Aorta (tissue), 5 donors: Measurements from ENCODE around the gene DENND1A. TPM values are rescaled to one million over a fixed set of nuclear protein-coding genes. Genes with fewer than 3 reads are reported as not detected.

Experiments used
- ATAC-seq: fragments of 200-7000 bp; cut with Tn5 transposase; one replicate; pipeline ENCODE4 v1.9.1; 2022; ENCODE audit warnings: moderate library complexity; ENCODE audit not compliant: low FRiP score
- DNase-seq, 2 donors: peaks; one replicate each; pipeline ENCODE4 v3.0.0-alpha.2; 2020
- H3K27ac ChIP-seq, 2 donors: one replicate each; pipeline ENCODE4 v1.5.1; 2013; ENCODE audit warnings: low read length in 2 of 2, mild to moderate bottlenecking in 2 of 2, moderate library complexity in 2 of 2, control low read depth in 1 of 2, inconsistent platforms in 1 of 2, low read depth in 1 of 2
- H3K27me3 ChIP-seq, 2 donors: one replicate each; pipeline ENCODE4 v1.6.1; 2013; ENCODE audit warnings: control low read depth in 1 of 2, low read length in 1 of 2, mild to moderate bottlenecking in 1 of 2, moderate library complexity in 1 of 2; ENCODE audit not compliant: insufficient read depth in 2 of 2, control insufficient read depth in 1 of 2
- H3K36me3 ChIP-seq, 2 donors: one replicate each; pipeline ENCODE4 v1.6.1; 2013; ENCODE audit warnings: control low read depth in 1 of 2, low read length in 1 of 2, mild to moderate bottlenecking in 1 of 2; ENCODE audit not compliant: insufficient read depth in 2 of 2, control insufficient read depth in 1 of 2
- H3K4me1 ChIP-seq, 2 donors: one replicate each; pipeline ENCODE4 v1.6.1; 2013; ENCODE audit warnings: low read length in 2 of 2, control low read depth in 1 of 2, mild to moderate bottlenecking in 1 of 2, moderate library complexity in 1 of 2; ENCODE audit not compliant: insufficient read depth in 2 of 2, control insufficient read depth in 1 of 2
- H3K4me3 ChIP-seq, 2 donors: one replicate each; pipeline ENCODE4 v1.5.1; 2013; ENCODE audit warnings: low read length in 2 of 2, control low read depth in 1 of 2, mild to moderate bottlenecking in 1 of 2
- H3K9me3 ChIP-seq: one replicate; pipeline ENCODE4 v1.6.1; 2013; ENCODE audit warnings: mild to moderate bottlenecking, low read length; ENCODE audit not compliant: control insufficient read depth
- WGBS, 2 donors: extraction: QIAGEN DNeasy Blood & Tissue Kit; methylation state at CpG; one replicate each; pipeline ENCODE4 v1.1.7; 2013; 5-methylcytosine and 5-hydroxymethylcytosine counted together
- intact Hi-C, 2 donors: fragments of 100-400 bp; cut with DNase I; formaldehyde crosslinking; loops; one replicate each; pipeline versions ENCODE4 v1.14.2 to v1.15.0; 2022
- polyA plus RNA-seq, 2 donors: library from polyadenylated mRNA; stranded (reverse); fragments of 200-250 nt; gene quantifications; one replicate each; pipeline ENCODE4 v1.2.3, GENCODE V29; 2013
- total RNA-seq, 2 donors: library from RNA; stranded (reverse); fragmentation: NEBNext Ultra II Directional; extraction: Animal tissue kit (Norgen Biotek cat#: 25700); gene quantifications; one replicate each; pipeline ENCODE4 v1.2.1, GENCODE V29; 2021
- donor health status: healthy with polysubstance abuse.
- donor health status: Bipolar disorder and iron deficiency.
- donor health status: DM: no; HTN: no; CAD: no.
- donor health status: DM: no; HTN: no; CAD: no.
- donor health status: DM: yes; HTN: yes; CAD: no.

Gene DENND1A
- total and polyA plus RNA-seq, 4 donors = 6.9 to 31.4 (median 15.3) TPM

DNA sequence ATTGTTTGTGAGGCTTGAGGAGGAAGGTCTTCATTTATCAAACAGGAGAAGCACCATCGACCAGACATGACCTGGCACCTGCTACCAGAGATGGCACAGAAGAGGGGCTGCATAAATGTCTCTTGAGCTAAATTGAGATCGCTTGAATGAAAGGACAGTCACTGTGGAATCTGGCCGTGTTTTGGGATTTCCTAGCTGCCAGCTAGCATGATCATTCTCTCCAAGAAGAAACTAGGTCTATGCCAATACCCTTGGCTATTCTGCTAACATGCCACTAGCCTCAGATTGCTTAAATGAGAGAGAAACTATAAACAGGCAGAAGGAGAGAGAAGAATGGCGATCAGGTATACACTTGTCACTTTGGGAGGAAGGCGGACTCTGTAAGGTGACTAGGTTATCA is 324.6 kb downstream of the DENND1A start:
- 81 to 92% methylated on average over 5 of the region's 5 CpGs for WGBS, 2 donors

DNA sequence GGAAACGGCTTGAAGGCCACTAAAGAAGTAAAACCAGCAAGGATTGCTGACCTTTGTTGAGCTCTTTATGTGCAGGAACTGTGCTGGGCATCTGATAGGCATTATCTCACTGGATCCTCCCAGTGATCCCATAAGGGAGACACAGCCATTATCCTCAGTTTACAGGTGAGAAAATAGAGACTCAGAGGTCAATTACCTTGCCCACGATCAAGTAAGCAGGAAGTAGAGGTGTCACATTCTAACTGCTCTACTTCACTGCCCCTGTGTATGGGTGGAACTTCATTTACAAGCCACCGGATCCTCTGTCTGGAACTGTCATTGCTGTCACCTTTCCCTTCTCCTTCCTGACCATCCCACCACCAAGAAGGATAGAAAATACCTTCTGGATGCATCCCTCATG is 325.1 kb downstream of the DENND1A start:
- H3K4me1 ChIP-seq = no peaks in the 10 kb centered on the region

More for the DNA sequence above, 324.6 kb downstream of the DENND1A start:
- intact Hi-C loops = no loop called here
- Histone ChIP-seq H3K36me3 (peaks cover 2 to 4% of the 10 kb centered on the region in 2 donors), H3K9me3 (no peaks in the 10 kb centered on the region), H3K27ac (no peak overlapping the region), H3K27me3 (no peaks in the 10 kb centered on the region), H3K4me1 (no peaks in the 10 kb centered on the region), H3K4me3 (no peak overlapping the region)
- DNase-seq (no peak), ATAC-seq (no peak)

GRCh38 chr9:123601828-123602227 is 328.1 kb downstream of the DENND1A start:
- Histone ChIP-seq H3K36me3 (peaks cover 0 to 3% of the 10 kb centered on the region in 2 donors), H3K27ac (no peak overlapping the region), H3K9me3 (no peaks in the 10 kb centered on the region), H3K4me1 (no peaks in the 10 kb centered on the region), H3K4me3 (no peak overlapping the region), H3K27me3 (no peaks in the 10 kb centered on the region)
- WGBS, 2 donors = 95% methylated on average over 2 of the region's 2 CpGs
- DNase-seq (no peak), ATAC-seq (no peak)
- intact Hi-C loops = no loop called here

More for the DNA sequence above, 325.1 kb downstream of the DENND1A start:
- Histone ChIP-seq H3K36me3 (peaks cover 2 to 4% of the 10 kb centered on the region in 2 donors), H3K9me3 (no peaks in the 10 kb centered on the region), H3K27me3 (no peaks in the 10 kb centered on the region), H3K4me3 (no peak overlapping the region), H3K27ac (no peak overlapping the region)
- ATAC-seq (no peak), DNase-seq (no peak)
- intact Hi-C loops = no loop called here
- 79 to 86% methylated on average over 3 of the region's 3 CpGs for WGBS, 2 donors

DNA sequence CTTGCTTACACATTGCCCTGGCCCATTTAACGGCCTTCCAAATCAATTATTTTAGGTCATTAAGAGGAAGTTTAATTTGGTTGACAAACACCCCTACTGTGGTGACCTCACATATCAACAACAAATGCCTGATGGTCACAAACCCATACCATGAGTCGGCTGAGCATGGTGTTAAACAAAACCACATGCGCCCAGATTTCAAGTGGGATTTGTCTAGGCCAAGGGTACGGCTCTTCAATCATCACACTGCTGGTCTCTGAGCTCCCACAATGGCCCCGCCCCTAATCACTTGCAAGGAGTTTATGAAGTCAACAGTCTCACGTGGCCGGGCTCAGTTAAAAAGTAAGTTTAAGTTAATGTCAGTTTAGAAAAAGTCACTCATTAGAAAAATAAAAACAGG is 330.1 kb downstream of the DENND1A start:
- ATAC-seq = no peak
- Histone ChIP-seq H3K4me3 (no peak overlapping the region), H3K4me1 (no peaks in the 10 kb centered on the region), H3K9me3 (no peaks in the 10 kb centered on the region), H3K27me3 (no peaks in the 10 kb centered on the region), H3K27ac (no peak overlapping the region), H3K36me3 (peaks cover 0 to 1% of the 10 kb centered on the region in 2 donors)
- intact Hi-C loops = no loop called here
- 92% methylated on average over 7 of the region's 7 CpGs for WGBS, 2 donors
- DNase-seq = no peak

DNA sequence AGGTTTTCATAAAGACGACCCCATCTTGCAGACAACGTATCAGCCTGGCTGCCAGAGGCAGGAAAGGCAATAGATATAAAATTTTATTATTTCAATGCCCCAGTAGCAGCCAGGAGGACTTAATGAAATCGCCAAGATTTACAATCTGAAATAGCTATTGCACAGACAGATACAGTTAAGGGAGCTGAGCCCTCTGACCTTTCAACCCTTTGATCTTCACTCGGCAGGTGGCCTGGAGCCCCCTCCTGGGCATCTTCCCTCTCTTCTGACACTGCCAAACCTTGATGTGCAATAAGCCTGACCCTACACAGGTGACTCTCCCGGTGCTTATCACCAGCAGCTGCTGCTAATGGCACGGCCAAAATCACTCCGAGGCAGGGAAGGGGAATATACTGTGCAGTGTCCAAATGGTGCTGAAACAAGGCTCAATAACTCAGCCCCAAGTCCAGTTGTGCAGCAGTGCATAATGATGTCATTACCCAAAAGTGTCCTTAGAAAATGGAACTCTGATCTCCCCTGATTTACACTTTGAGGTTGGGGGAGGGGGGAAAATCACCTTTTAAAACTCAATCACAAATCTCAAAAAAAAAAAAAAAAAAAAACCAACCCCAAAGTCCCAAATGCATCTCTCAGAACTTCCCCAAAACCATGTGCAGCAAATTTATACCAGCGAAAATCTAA is 331.9 kb downstream of the DENND1A start:
- Histone ChIP-seq H3K4me1 (no peaks in the 10 kb centered on the region), H3K27me3 (no peaks in the 10 kb centered on the region), H3K27ac (no peak overlapping the region), H3K36me3 (peaks cover 0 to 1% of the 10 kb centered on the region in 2 donors), H3K9me3 (no peaks in the 10 kb centered on the region), H3K4me3 (no peak overlapping the region)
- no peak for DNase-seq
- ATAC-seq = no peak
- WGBS, 2 donors = 86 to 90% methylated on average over 8 of the region's 8 CpGs
- intact Hi-C loops = no loop called here

- WGBS, 2 donors = 98 to 99% methylated on average over 4 of the region's 4 CpGs
- intact Hi-C loops = no loop called here
- Histone ChIP-seq H3K4me3 (no peak overlapping the region), H3K4me1 (no peaks in the 10 kb centered on the region), H3K27ac (no peak overlapping the region), H3K9me3 (no peaks in the 10 kb centered on the region), H3K36me3 (no peaks in the 10 kb centered on the region), H3K27me3 (no peaks in the 10 kb centered on the region)
- DNase-seq = no peak
- ATAC-seq = no peak
These were observed 332.9 kb downstream of the DENND1A start for GRCh38 chr9:123597048-123597447.

GRCh38 chr9:123591283-123591682 is 338.6 kb downstream of the DENND1A start:
- no peak for DNase-seq
- WGBS, 2 donors = 85 to 91% methylated on average over 4 of the region's 4 CpGs
- no peaks in the 10 kb centered on the region for H3K9me3 ChIP-seq
- H3K36me3 ChIP-seq = no peaks in the 10 kb centered on the region
- intact Hi-C loops = no loop called here
- no peak overlapping the region for H3K27ac ChIP-seq
- no peaks in the 10 kb centered on the region for H3K27me3 ChIP-seq
- H3K4me1 ChIP-seq = no peaks in the 10 kb centered on the region
- H3K4me3 ChIP-seq = no peak overlapping the region
- ATAC-seq = no peak

GRCh38 chr9:123590499-123590898 is 339.4 kb downstream of the DENND1A start:
- Histone ChIP-seq H3K36me3 (no peaks in the 10 kb centered on the region), H3K27ac (no peak overlapping the region), H3K4me1 (no peaks in the 10 kb centered on the region), H3K27me3 (no peaks in the 10 kb centered on the region), H3K4me3 (no peak overlapping the region), H3K9me3 (no peaks in the 10 kb centered on the region)
- WGBS, 2 donors = 87 to 90% methylated on average over 3 of the region's 3 CpGs
- no peak for DNase-seq
- intact Hi-C loops = no loop called here
- ATAC-seq = no peak
